K562 (cell line): ENCODE measurements around the gene PRODH. TPM values are rescaled to one million over a fixed set of nuclear protein-coding genes. Genes with fewer than 3 reads are reported as not detected.
A peak's percentile ranks its signal among the peaks of the same experiment; 100 is the strongest.

Source experiments
- ATAC-seq: fragments of 200-7000 bp; cut with Tn5 transposase; 3 replicates; pipeline ENCODE4 v1.9.1; 2020; ENCODE audit warnings: moderate library complexity
- BruUV-seq: library from RNA; stranded (reverse); fragments of 400-500 nt; replicated peaks from 2 replicates; lab custom pipeline; 2021; lab: Mats Ljungman, UMichigan
- CTCF ChIA-PET: fragments of 300-600 bp; formaldehyde crosslinking; extraction: SDS; loops from one replicate; lab custom pipeline; 2021; ENCODE audit warnings: low intra/inter-chr PET ratio; lab: Yijun Ruan, JAX
- POLR2A ChIA-PET: fragments of 300-600, 350-650 bp; sonication (Branson Sonifier 250); formaldehyde crosslinking; extraction: SDS; loops from one replicate; lab custom pipeline; 2021; ENCODE audit warnings: antibody characterized with exemption, inconsistent platforms; lab: Yijun Ruan, JAX
- DNase-seq, 4 experiments: peaks; one replicate each; pipeline versions ENCODE4 v3.0.0 to v3.0.0-alpha.2; 2011 to 2018; ENCODE audit warnings: low spot score in 3 of 4, mixed read lengths in 3 of 4; ENCODE audit errors: extremely low read depth in 1 of 4
- FAIRE-seq: peaks from 2 replicates; lab custom pipeline; 2011; peaks lifted over from hg19 to GRCh38; lab: Jason Lieb, UNC
- H2AFZ ChIP-seq: 2 replicates; pipeline ENCODE4 v1.6.0; 2011; ENCODE audit warnings: low read depth, low read length, control low read depth, inconsistent platforms
- H3K27ac ChIP-seq: fragments of 200-600 bp; 3 replicates; pipeline ENCODE4 v1.8.0; 2011; ENCODE audit warnings: low read depth, mild to moderate bottlenecking, control low read depth, inconsistent platforms, low read length, moderate library complexity, mixed read lengths; ENCODE audit errors: extremely low read depth
- H3K27me3 ChIP-seq, 2 experiments: fragments of 300-600 bp in 1 of 2; 2 replicates in 1 of 2; 3 replicates in 1 of 2; pipeline versions ENCODE4 v1.6.0 to v1.8.0; 2011; ENCODE audit warnings: inconsistent platforms in 2 of 2, low read length in 2 of 2, mild to moderate bottlenecking in 1 of 2, mixed read lengths in 1 of 2, moderate library complexity in 1 of 2; ENCODE audit not compliant: control insufficient read depth in 2 of 2, insufficient read depth in 2 of 2
- H3K36me3 ChIP-seq: fragments of 300-600 bp; 3 replicates; pipeline ENCODE4 v1.8.0; 2011; ENCODE audit warnings: mild to moderate bottlenecking, low read length, inconsistent platforms; ENCODE audit not compliant: control insufficient read depth, insufficient read depth
- H3K4me1 ChIP-seq, 2 experiments: fragments of 200-600 bp in 1 of 2; replicated peaks in 1 of 2; 2 replicates in 1 of 2; 3 replicates in 1 of 2; pipeline versions ENCODE4 v1.5.1 to v1.8.0; 2011; ENCODE audit warnings: inconsistent platforms in 2 of 2, low read length in 2 of 2, mild to moderate bottlenecking in 1 of 2, mixed read lengths in 1 of 2, moderate library complexity in 1 of 2; ENCODE audit not compliant: control insufficient read depth in 2 of 2, insufficient read depth in 2 of 2
- H3K4me2 ChIP-seq: 2 replicates; pipeline ENCODE4 v1.6.1; 2011; ENCODE audit warnings: low read length, control low read depth, inconsistent platforms, mixed read lengths; ENCODE audit not compliant: insufficient read depth
- H3K4me3 ChIP-seq: fragments of 200-600 bp; sonication (generic), shearing (Covaris generic); 2 replicates; pipeline ENCODE4 v1.5.1; 2016; ENCODE audit warnings: control low read depth, inconsistent platforms
- H3K79me2 ChIP-seq: fragments of 200-600 bp; 3 replicates; pipeline ENCODE4 v1.8.0; 2011; ENCODE audit warnings: low read length, inconsistent platforms; ENCODE audit not compliant: control insufficient read depth, insufficient read depth
- H3K9ac ChIP-seq, 2 experiments: 2 replicates each; pipeline versions ENCODE4 v1.6.0 to v1.6.1; 2011; ENCODE audit warnings: low read depth in 2 of 2, low read length in 2 of 2, control low read depth in 1 of 2, inconsistent platforms in 1 of 2, mild to moderate bottlenecking in 1 of 2, mixed read lengths in 1 of 2; ENCODE audit not compliant: insufficient read depth in 1 of 2
- H3K9me1 ChIP-seq: one replicate; pipeline ENCODE4 v1.6.0; 2011; ENCODE audit warnings: inconsistent platforms, mild to moderate bottlenecking, low read length, moderate library complexity; ENCODE audit not compliant: control insufficient read depth, insufficient read depth
- H3K9me3 ChIP-seq: replicated peaks from 2 replicates; pipeline ENCODE4 v1.5.1; 2011; ENCODE audit warnings: low read depth, low read length, inconsistent platforms; ENCODE audit not compliant: control insufficient read depth, insufficient read depth
- H4K20me1 ChIP-seq: replicated peaks from 2 replicates; pipeline ENCODE4 v1.6.1; 2011; ENCODE audit warnings: low read length, inconsistent platforms, mixed read lengths; ENCODE audit not compliant: control insufficient read depth, insufficient read depth
- AFF1 ChIP-seq, 2 experiments: fragments of 450-650 bp; IDR thresholded peaks; 2 replicates each; pipeline ENCODE4 v1.6.1; 2018; ENCODE audit warnings: mild to moderate bottlenecking in 2 of 2, low read depth in 1 of 2; ENCODE audit not compliant: partially characterized antibody in 2 of 2
- KDM5B ChIP-seq: fragments of 200-600 bp; sonication (generic); IDR thresholded peaks from 2 replicates; pipeline ENCODE4 v1.6.1; 2012; ENCODE audit warnings: low read depth, mild to moderate bottlenecking, moderate library complexity, low read length, control low read depth, inconsistent platforms; ENCODE audit not compliant: insufficient replicate concordance
- MITF ChIP-seq: IDR thresholded peaks from 2 replicates; pipeline ENCODE4 v1.6.1; 2014; ENCODE audit warnings: antibody characterized with exemption
- PATZ1 ChIP-seq: fragments of 250-450 bp; sonication (Bioruptor Pico); IDR thresholded peaks from 2 replicates; pipeline ENCODE4 v1.5.0; 2020; ENCODE audit warnings: mild to moderate bottlenecking, borderline replicate concordance
- PHB2 ChIP-seq: fragments of 450-650 bp; IDR thresholded peaks from 2 replicates; pipeline ENCODE4 v1.6.1; 2017; ENCODE audit warnings: low read depth
- STAT5A ChIP-seq: IDR thresholded peaks from 2 replicates; pipeline ENCODE4 v1.6.1; 2012; ENCODE audit warnings: low read length, inconsistent platforms, borderline replicate concordance
- STAT5B ChIP-seq: fragments of 250-450 bp; sonication (Bioruptor Pico); IDR thresholded peaks from 2 replicates; pipeline ENCODE4 v1.8.0; 2021; ENCODE audit warnings: mild to moderate bottlenecking, inconsistent platforms
- TRIM25 ChIP-seq: fragments of 450-650 bp; IDR thresholded peaks from 2 replicates; pipeline ENCODE4 v1.7.0; 2016; ENCODE audit warnings: borderline replicate concordance
- TRIM28 ChIP-seq: fragments of 450-650 bp; IDR thresholded peaks from 2 replicates; pipeline ENCODE4 v1.6.1; 2017
- USF1 ChIP-seq: sonication (generic); formaldehyde crosslinking; IDR thresholded peaks from 2 replicates; pipeline ENCODE4 v1.9.0; 2022; ENCODE audit warnings: mild to moderate bottlenecking, missing genetic modification reagents
- in situ Hi-C: fragments of 300-500 bp; cut with MboI; formaldehyde crosslinking; loops from 4 replicates; pipeline ENCODE4 v1.15.0; 2018; ENCODE audit warnings: inconsistent platforms, mixed read lengths
- intact Hi-C: fragments of 100-400 bp; cut with micrococcal nuclease; formaldehyde crosslinking; loops from 2 replicates; pipeline ENCODE4 v1.14.2; 2022
- polyA plus RNA-seq, 8 experiments: library from polyadenylated mRNA; depleted of rRNA in 4 of 8; stranded (reverse) in 5 of 8; unstranded in 3 of 8; fragments of >200 nt; fragmentation: Nextera tagmentation in 2 of 8; fragmentation: Illumina TruSeq in 1 of 8; extraction: Ambion mirVana in 2 of 8; extraction: Trizol in 1 of 8; gene quantifications; 2 replicates each; pipeline versions ENCODE4 v1.2.1 to v1.2.3, GENCODE V29; 2011 to 2014; ENCODE audit warnings: inconsistent platforms in 1 of 8, missing spikeins in 1 of 8
- total RNA-seq, 7 experiments: library from RNA; depleted of rRNA in 6 of 7; stranded (reverse); fragments of >200 nt in 6 of 7; fragmentation: Illumina TruSeq in 2 of 7; extraction: Trizol in 2 of 7; gene quantifications; 2 replicates each; pipeline versions ENCODE4 v1.2.1 to v1.2.3, GENCODE V29; 2011 to 2021; ENCODE audit warnings: low replicate concordance in 1 of 7

Gene PRODH
- total and polyA plus RNA-seq, 9 of the 15 experiments (the other 6 are each of a cell fraction or from before 2014, with no cell fraction given) = 0.07 to 0.11 TPM; not detected in 7

GRCh38 chr22:18980829-18981228 is 44.7 kb upstream of the PRODH start:
- H3K79me2 ChIP-seq = no peaks in the 10 kb centered on the region
- peak in 2 of 4 experiments; percentile 17 to 22 for DNase-seq
- intact Hi-C loops (no loop called here), in situ Hi-C loops (loop anchor here (25.0 kb wide), 1 partner anchor 194 kb away; no protein-coding TSS in a partner anchor)
- no TSS peak for BruUV-seq
- no peak overlapping the region for H3K4me3 ChIP-seq
- H3K4me2 ChIP-seq = no peak overlapping the region
- peaks cover 7% of the 10 kb centered on the region for H3K9me3 ChIP-seq
- H3K4me1 ChIP-seq = peaks cover 0 to 12% of the 10 kb centered on the region in 2 experiments; a peak in 1 of 5 replicates
- H3K9ac ChIP-seq = no peak overlapping the region
- ChIA-PET CTCF (interaction anchor here (0.6 kb wide), 1 partner anchor 1268 kb away, joined by 4 read pairs; no protein-coding TSS in a partner anchor), POLR2A (interaction anchor here (0.6 to 1.5 kb wide), 3 partner anchors 14 to 912 kb away, joined by 3 to 5 read pairs (median 3); no protein-coding TSS in a partner anchor)
- FAIRE-seq = no peak
- ATAC-seq = no peak
- H3K36me3 ChIP-seq = no peaks in the 10 kb centered on the region
- peaks cover 9 to 41% of the 10 kb centered on the region in 2 experiments for H3K27me3 ChIP-seq
- H2AFZ ChIP-seq = no peak overlapping the region
- H3K9me1 ChIP-seq = no peaks in the 10 kb centered on the region
- H3K27ac ChIP-seq = no peak overlapping the region
- no peaks in the 10 kb centered on the region; the same call in 1 of the 2 replicates for H4K20me1 ChIP-seq
- TF ChIP-seq KDM5B (no peak), MITF (0 out of 2 replicates have a peak, but pooled peaks have one; percentile 10), STAT5A (0 out of 2 replicates have a peak, but pooled peaks have one; percentile 9), STAT5B (CRISPR knock-in tag) (no peak), TRIM28 (peak; percentile 99), AFF1 (IDR thresholded peaks at IDR 0.05; ENCODE audit: low read depth in 1 of 2, partially characterized antibody in 2 of 2) (no peak), PATZ1 (no peak), USF1 (CRISPR knock-in tag) (peak; percentile 63), PHB2 (no peak), TRIM25 (no peak)
